ENCODE measurements around the gene ZNF491. TPM values are rescaled to one million over a fixed set of nuclear protein-coding genes. Genes with fewer than 3 reads are reported as not detected.

ZNF491 gene
- total and polyA plus RNA-seq, 3 experiments from 2014 or later = 1.1 to 1.3 TPM; not detected in 1

Other genes with a start within 250 kb of the ZNF491 start
- 10 to 100 TPM; 61.7 to 62.7 TPM for gene ELOF1, start 239.3 kb upstream of the ZNF491 start, total RNA-seq
- 91.7 TPM for gene ELOF1, start 239.3 kb upstream of the ZNF491 start, polyA plus RNA-seq
- 1 to 10 TPM; 5.7 TPM for gene ACP5, start 220.9 kb upstream of the ZNF491 start, total RNA-seq
- 11.8 TPM for gene ACP5, start 220.9 kb upstream of the ZNF491 start, polyA plus RNA-seq
- gene ZNF627, start 201.0 kb upstream of the ZNF491 start, total RNA-seq = 1 to 10 TPM; 5.7 to 6.2 TPM
- gene ZNF627, start 201.0 kb upstream of the ZNF491 start, polyA plus RNA-seq = 6.2 TPM
- 1 to 10 TPM; 4.4 to 4.6 TPM for gene ZNF823, start 59.6 kb upstream of the ZNF491 start, total RNA-seq
- gene ZNF823, start 59.6 kb upstream of the ZNF491 start, polyA plus RNA-seq = 3.6 TPM
- gene ZNF441, start 31.5 kb upstream of the ZNF491 start, total RNA-seq = 1 to 10 TPM; 6.4 to 7.5 TPM
- 5.9 TPM for gene ZNF441, start 31.5 kb upstream of the ZNF491 start, polyA plus RNA-seq
- gene ZNF440, start 15.8 kb downstream of the ZNF491 start, total RNA-seq = 1 to 10 TPM; 6.3 to 8.4 TPM
- 3.2 TPM for gene ZNF440, start 15.8 kb downstream of the ZNF491 start, polyA plus RNA-seq
- gene ZNF439, start 50.2 kb downstream of the ZNF491 start, total RNA-seq = 1 to 10 TPM; 6.2 to 6.4 TPM
- gene ZNF439, start 50.2 kb downstream of the ZNF491 start, polyA plus RNA-seq = 3.1 TPM
- gene ZNF69, start 89.3 kb downstream of the ZNF491 start, total RNA-seq = 1 to 10 TPM; 1.8 to 2.0 TPM
- 4.1 TPM for gene ZNF69, start 89.3 kb downstream of the ZNF491 start, polyA plus RNA-seq
- gene ZNF700, start 126.6 kb downstream of the ZNF491 start, total RNA-seq = 10 to 100 TPM; 10.1 to 10.8 TPM
- gene ZNF700, start 126.6 kb downstream of the ZNF491 start, polyA plus RNA-seq = 3.3 TPM
- gene ZNF763, start 166.5 kb downstream of the ZNF491 start, total RNA-seq = 1 to 10 TPM; 2.0 to 2.3 TPM
- gene ZNF763, start 166.5 kb downstream of the ZNF491 start, polyA plus RNA-seq = 2.5 TPM
- gene ZNF433, start 237.2 kb downstream of the ZNF491 start, total RNA-seq = under 1 TPM; 0.35 to 0.58 TPM
- 3.2 TPM for gene ZNF433, start 237.2 kb downstream of the ZNF491 start, polyA plus RNA-seq

Measured in CD8-positive, alpha-beta memory T cell (primary cell).